Measurements from ENCODE around the gene SMIM5. TPM values are rescaled to one million over a fixed set of nuclear protein-coding genes. Genes with fewer than 3 reads are reported as not detected.

SMIM5 gene
- total RNA-seq, 1 donor from 2014 or later = not detected

- no peak overlapping the region for H3K27ac ChIP-seq
- no peaks in the 10 kb centered on the region for H3K9me3 ChIP-seq (ENCODE audit: low read depth)
- Mint-ChIP-seq H3K27me3 (ENCODE audit: insufficient read depth, low read depth) (no peaks in the 10 kb centered on the region), H3K27ac (no peak overlapping the region), H3K4me3 (no peak overlapping the region), H3K4me1 (no peaks in the 10 kb centered on the region), H3K36me3 (peaks cover 7% of the 10 kb centered on the region), H3K9me3 (no peaks in the 10 kb centered on the region)
- no peak overlapping the region for H3K4me3 ChIP-seq
- H3K9ac ChIP-seq = no peak overlapping the region
- H3F3A ChIP-seq (ENCODE audit: low read depth) = peaks cover 18% of the 10 kb centered on the region
- DNase-seq (ENCODE audit: low spot score) = no peak
- peaks cover 29% of the 10 kb centered on the region for H4K20me1 ChIP-seq (ENCODE audit: low read depth)
- H3K79me2 ChIP-seq (ENCODE audit: low read depth) = peaks cover 42% of the 10 kb centered on the region
- TF ChIP-seq EZH2phosphoT487 (IDR thresholded peaks at IDR 0.05) (no peak), EZH2 (IDR thresholded peaks at IDR 0.05) (no peak), CTCF (IDR thresholded peaks at IDR 0.05) (no peak)
- no peak overlapping the region for H3K4me2 ChIP-seq
- no peaks in the 10 kb centered on the region for H3K27me3 ChIP-seq
- H3K36me3 ChIP-seq = peaks cover 6% of the 10 kb centered on the region
- no peaks in the 10 kb centered on the region for H3K4me1 ChIP-seq
- H2AFZ ChIP-seq (replicated peaks) = no peak overlapping the region
These were observed 43.2 kb downstream of the SMIM5 start for GRCh38 chr17:75676461-75676860.

DNA sequence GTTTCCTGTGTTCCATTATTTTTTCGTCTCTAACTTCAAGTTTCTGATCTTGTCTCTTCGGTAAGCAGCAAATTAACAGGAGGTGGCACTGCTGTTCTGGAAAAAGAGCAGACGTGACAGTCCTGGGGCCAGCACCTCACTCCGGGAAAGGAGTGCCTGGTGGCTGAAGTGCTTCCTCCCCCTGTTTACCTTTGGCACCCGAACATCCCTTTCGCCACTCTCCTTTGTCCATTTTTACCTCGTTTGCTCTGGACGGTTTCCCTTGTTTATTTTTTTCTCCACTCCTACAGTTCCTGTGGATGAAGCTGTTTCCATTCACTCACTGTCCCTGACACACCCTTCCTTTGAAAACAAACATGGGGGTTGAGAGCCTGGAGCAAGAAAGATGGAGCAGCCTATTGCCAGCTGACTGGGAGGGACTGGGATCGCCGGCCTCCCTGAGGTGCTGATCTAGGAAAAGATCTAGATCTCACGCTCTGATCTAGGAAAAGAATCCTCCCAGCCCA lies 46.5 kb downstream of the SMIM5 start:
- H3K36me3 Mint-ChIP-seq = peaks cover 7% of the 10 kb centered on the region
- Histone ChIP-seq H3K27me3 (no peaks in the 10 kb centered on the region), H3K4me3 (no peak overlapping the region), H3K4me2 (no peak overlapping the region), H3K36me3 (peaks cover 3% of the 10 kb centered on the region), H3K4me1 (no peaks in the 10 kb centered on the region), H3K9ac (no peak overlapping the region), H3K79me2 (ENCODE audit: low read depth) (peaks cover 62% of the 10 kb centered on the region), H4K20me1 (ENCODE audit: low read depth) (peaks cover 48% of the 10 kb centered on the region), H3K9me3 (ENCODE audit: low read depth) (no peaks in the 10 kb centered on the region), H3K27ac (no peak overlapping the region), H2AFZ (replicated peaks) (no peak overlapping the region), H3F3A (ENCODE audit: low read depth) (peaks cover 6% of the 10 kb centered on the region)
- no peaks in the 10 kb centered on the region for H3K27me3 Mint-ChIP-seq (ENCODE audit: insufficient read depth, low read depth)
- TF ChIP-seq EZH2phosphoT487 (IDR thresholded peaks at IDR 0.05) (no peak), EZH2 (IDR thresholded peaks at IDR 0.05) (no peak), CTCF (IDR thresholded peaks at IDR 0.05) (no peak)
- H3K27ac Mint-ChIP-seq = no peak overlapping the region
- H3K4me1 Mint-ChIP-seq = no peaks in the 10 kb centered on the region
- H3K9me3 Mint-ChIP-seq = no peaks in the 10 kb centered on the region
- no peak for DNase-seq (ENCODE audit: low spot score)
- no peak overlapping the region for H3K4me3 Mint-ChIP-seq

DNA sequence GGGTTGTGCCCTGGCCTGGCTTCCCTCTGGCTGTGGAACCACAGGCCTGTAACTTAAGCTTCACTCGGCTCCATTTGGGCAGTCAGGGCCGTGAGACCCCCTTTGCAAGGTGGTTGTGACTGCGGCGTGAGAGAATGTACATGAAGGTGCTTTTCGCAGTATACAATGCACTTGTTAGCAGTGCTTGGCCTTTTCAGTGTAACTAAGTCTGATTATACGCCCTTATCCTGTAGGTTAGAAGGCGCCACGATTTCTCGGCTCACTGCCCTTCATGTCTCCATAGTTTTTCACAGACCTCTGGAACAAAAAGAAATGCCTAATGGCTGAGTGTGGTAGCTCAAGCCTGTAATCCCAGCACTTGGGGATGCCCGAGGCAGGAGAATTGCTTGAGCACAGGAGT lies 47.2 kb downstream of the SMIM5 start:
- no peak overlapping the region for H3K9ac ChIP-seq
- H3K27ac ChIP-seq = no peak overlapping the region

More for the DNA sequence above, 47.2 kb downstream of the SMIM5 start:
- Histone ChIP-seq H3K4me1 (no peaks in the 10 kb centered on the region), H3K79me2 (ENCODE audit: low read depth) (peaks cover 55% of the 10 kb centered on the region), H3K9me3 (ENCODE audit: low read depth) (no peaks in the 10 kb centered on the region), H4K20me1 (ENCODE audit: low read depth) (peaks cover 51% of the 10 kb centered on the region), H3F3A (ENCODE audit: low read depth) (peaks cover under 1% of the 10 kb centered on the region), H3K4me2 (no peak overlapping the region), H2AFZ (replicated peaks) (no peak overlapping the region), H3K4me3 (no peak overlapping the region), H3K27me3 (no peaks in the 10 kb centered on the region), H3K36me3 (peaks cover 3% of the 10 kb centered on the region)
- no peak overlapping the region for H3K4me3 Mint-ChIP-seq
- no peak overlapping the region for H3K27ac Mint-ChIP-seq
- no peak for DNase-seq (ENCODE audit: low spot score)
- no peaks in the 10 kb centered on the region for H3K4me1 Mint-ChIP-seq
- no peaks in the 10 kb centered on the region for H3K9me3 Mint-ChIP-seq
- TF ChIP-seq EZH2phosphoT487 (IDR thresholded peaks at IDR 0.05) (no peak), CTCF (IDR thresholded peaks at IDR 0.05) (no peak), EZH2 (IDR thresholded peaks at IDR 0.05) (no peak)
- H3K36me3 Mint-ChIP-seq = peaks cover 10% of the 10 kb centered on the region
- H3K27me3 Mint-ChIP-seq (ENCODE audit: insufficient read depth, low read depth) = no peaks in the 10 kb centered on the region

Data from neural progenitor cell (in vitro differentiated cells).